ENCODE results near the gene LRPAP1. TPM values are rescaled to one million over a fixed set of nuclear protein-coding genes. Genes with fewer than 3 reads are reported as not detected.

The LRPAP1 gene
- total and polyA plus RNA-seq, 5 donors: 207 to 325 (median 308) TPM

DNA sequence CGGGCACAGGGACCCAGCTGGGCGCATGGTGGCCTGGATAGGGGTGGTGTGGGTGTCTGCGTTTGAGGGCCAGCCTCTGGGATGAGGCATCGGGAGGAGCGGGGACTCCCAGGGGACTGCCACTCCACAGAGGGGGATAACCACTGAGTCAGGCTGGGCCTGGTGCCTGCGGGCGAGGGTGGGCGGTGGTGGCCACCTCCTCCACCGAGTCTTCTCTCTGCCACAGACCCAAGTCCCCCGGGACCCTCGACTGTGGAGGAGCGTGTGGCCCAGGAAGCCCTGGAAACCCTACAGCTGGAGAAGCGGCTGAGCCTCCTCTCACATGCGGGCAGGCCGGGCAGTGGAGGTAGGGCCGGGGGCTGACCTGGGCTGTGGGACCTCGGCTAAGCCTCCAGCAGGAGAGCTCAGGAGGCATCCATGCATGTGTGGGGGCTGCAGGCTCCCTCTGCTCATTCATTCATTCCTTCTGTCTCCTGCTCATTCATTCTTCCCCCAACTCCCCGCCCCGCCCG is 42.7 kb downstream of the LRPAP1 start:
- no peak overlapping the region for H3K27ac ChIP-seq (ENCODE audit: low read length)
- ATAC-seq: no peak
- intact Hi-C loops (cut with DNase I): no loop called here
- H3K4me1 ChIP-seq (ENCODE audit: control insufficient read depth, insufficient read depth, low read length): peaks cover 3% of the 10 kb centered on the region
- peak in 1 of 3 donors; percentile 54 for DNase-seq
- H3K4me3 ChIP-seq (ENCODE audit: low read length): no peak overlapping the region
- 58% methylated on average over 20 of the region's 20 CpGs for WGBS
- no peaks in the 10 kb centered on the region for H3K9me3 ChIP-seq (ENCODE audit: control insufficient read depth, low read length)
- no peaks in the 10 kb centered on the region for H3K27me3 ChIP-seq (ENCODE audit: control insufficient read depth, insufficient read depth)

DNA sequence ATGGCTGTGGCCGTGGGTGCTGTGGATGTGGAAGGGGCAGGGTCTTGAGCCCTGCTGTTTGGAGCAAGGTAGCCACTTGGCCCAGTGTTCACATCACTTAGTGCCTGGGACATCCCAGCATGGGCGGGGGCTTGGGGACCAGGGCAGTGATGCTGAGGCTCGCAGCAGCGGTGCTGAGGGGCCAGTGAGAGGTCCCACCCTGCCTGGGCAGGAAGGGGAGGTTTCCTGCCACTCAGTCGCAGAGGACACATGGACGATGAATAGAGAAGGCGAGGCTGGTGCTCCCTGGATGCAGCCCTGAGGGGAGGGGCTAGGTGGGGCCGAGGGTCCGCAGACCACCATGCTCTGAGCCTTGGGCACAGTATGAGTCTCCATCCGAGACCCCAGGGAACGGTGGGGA is 43.4 kb downstream of the LRPAP1 start:
- no peaks in the 10 kb centered on the region for H3K27me3 ChIP-seq (ENCODE audit: control insufficient read depth, insufficient read depth)
- H3K4me3 ChIP-seq (ENCODE audit: low read length): no peak overlapping the region
- peaks cover 3% of the 10 kb centered on the region for H3K4me1 ChIP-seq (ENCODE audit: control insufficient read depth, insufficient read depth, low read length)
- DNase-seq (peak in 1 of 3 donors; percentile 27), ATAC-seq (no peak)
- H3K27ac ChIP-seq (ENCODE audit: low read length): no peak overlapping the region
- WGBS: 45% methylated on average over 11 of the region's 11 CpGs
- intact Hi-C loops (cut with DNase I): no loop called here
- no peaks in the 10 kb centered on the region for H3K9me3 ChIP-seq (ENCODE audit: control insufficient read depth, low read length)

DNA sequence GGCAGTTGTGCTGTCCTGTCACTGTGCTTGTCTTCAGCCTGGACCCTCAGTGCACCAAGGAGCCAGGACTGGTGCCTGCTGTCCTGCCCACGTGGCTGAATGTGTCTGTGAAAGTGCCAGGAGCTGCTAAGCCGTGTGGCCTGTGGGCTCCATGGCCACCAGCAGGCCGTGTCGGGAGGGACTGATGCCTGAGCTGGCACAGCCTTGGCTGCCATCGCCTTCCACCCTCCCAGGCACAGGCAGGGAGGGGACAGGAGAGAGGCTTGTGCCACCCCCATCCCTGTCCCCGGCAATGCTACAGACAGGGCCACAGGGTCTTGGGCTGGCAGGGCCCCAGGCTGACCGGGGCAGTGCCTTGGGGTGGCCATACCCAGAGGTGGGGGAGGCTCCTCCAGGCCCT is 44.4 kb downstream of the LRPAP1 start:
- DNase-seq: peak in 1 of 3 donors; percentile 47
- intact Hi-C loops (cut with DNase I): no loop called here
- Histone ChIP-seq H3K4me3 (ENCODE audit: low read length) (no peak overlapping the region), H3K27me3 (ENCODE audit: control insufficient read depth, insufficient read depth) (no peaks in the 10 kb centered on the region), H3K27ac (ENCODE audit: low read length) (no peak overlapping the region), H3K9me3 (ENCODE audit: control insufficient read depth, low read length) (no peaks in the 10 kb centered on the region), H3K4me1 (ENCODE audit: control insufficient read depth, insufficient read depth, low read length) (peaks cover 3% of the 10 kb centered on the region)
- no peak for ATAC-seq
- 56% methylated on average over 7 of the region's 7 CpGs for WGBS

DNA sequence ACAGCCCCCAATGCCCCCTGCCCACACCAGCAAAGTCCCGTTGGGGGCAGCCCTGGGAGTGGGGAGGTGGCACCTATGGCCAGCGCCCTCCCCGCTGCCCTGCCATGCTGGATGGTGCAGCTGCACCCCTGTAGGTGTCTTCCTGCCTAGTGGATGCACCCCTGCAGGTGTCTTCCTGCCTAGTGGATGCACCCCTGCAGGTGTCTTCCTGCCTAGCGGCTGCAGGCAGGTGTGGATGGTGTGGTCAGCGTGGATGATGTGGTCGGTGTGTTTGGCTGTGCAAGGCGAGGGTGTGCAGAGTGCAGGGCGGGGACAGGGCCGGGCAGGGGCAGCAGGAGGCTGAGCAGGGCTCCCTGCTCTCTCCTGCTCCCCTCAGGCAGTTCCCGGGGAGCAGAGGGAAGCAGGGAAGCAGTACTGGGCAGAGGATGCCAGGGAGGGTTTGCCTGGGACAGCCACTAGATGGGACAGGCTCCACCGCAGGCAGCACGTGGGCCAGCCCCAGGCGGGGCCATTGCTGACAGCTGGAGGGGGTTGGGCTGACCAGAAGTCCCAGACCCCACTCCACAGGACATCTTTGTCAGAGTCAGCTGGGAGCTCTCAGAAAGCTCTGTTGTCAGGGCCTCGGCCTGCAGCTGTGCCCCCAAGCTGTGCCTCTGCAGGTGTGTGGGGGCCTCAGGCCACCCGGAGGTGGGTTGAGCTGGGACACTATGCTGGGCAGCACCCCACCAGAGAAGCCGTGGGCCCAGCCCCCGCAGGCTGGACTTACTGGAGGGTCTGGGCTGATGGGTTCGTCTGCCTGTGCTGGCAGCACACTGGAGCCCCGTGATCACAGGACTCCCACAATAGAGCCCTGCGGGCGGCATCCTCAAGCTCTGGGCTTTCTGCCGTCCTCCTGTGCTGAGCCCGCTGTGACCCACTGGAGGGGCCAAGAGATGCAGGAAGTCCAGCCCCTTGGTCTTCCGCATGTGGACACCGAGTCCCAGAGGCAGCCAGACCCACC is 45.4 kb downstream of the LRPAP1 start:
- intact Hi-C loops (cut with DNase I): no loop called here
- H3K9me3 ChIP-seq (ENCODE audit: control insufficient read depth, low read length): no peaks in the 10 kb centered on the region
- WGBS: 59% methylated on average over 25 of the region's 25 CpGs
- DNase-seq (peak in 1 of 3 donors; percentile 65), ATAC-seq (no peak)
- no peak overlapping the region for H3K4me3 ChIP-seq (ENCODE audit: low read length)
- H3K4me1 ChIP-seq (ENCODE audit: control insufficient read depth, insufficient read depth, low read length): peaks cover 3% of the 10 kb centered on the region
- H3K27ac ChIP-seq (ENCODE audit: low read length): no peak overlapping the region
- H3K27me3 ChIP-seq (ENCODE audit: control insufficient read depth, insufficient read depth): no peaks in the 10 kb centered on the region

DNA sequence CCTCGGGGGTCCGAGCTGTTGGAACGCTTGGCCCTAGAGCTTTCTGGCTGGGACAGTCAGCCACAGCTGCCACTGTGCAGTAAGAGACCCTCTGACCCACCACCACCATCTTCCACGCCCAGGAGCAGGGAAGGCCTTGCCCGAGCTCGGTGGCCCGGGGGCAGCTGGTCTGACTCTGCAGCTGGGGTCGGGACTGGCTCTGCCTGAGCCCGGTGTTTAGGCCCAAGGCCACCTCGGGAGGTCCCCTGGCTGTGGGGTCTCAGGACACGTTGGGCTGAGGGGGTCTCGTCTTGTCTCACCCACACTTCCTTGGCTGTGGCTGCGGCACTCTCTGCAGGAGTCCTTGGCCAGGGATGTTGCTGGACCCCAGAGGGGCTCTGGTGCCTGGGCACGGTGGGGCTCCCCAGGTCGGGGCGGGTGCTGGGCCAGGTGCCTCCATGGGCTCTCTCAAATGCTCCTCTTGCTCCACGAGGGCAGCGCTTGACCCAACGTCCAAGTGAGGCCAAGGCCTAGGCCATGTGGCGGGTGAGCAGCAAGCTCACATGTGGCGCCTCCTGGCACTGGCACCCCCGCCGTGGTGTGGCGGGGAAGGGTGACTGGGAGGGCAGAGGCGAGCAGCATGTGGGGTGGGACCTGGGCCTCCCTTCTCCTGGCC is 46.2 kb downstream of the LRPAP1 start:
- Histone ChIP-seq H3K4me1 (ENCODE audit: control insufficient read depth, insufficient read depth, low read length) (peaks cover 3% of the 10 kb centered on the region), H3K27ac (ENCODE audit: low read length) (no peak overlapping the region), H3K9me3 (ENCODE audit: control insufficient read depth, low read length) (no peaks in the 10 kb centered on the region), H3K4me3 (ENCODE audit: low read length) (no peak overlapping the region), H3K27me3 (ENCODE audit: control insufficient read depth, insufficient read depth) (no peaks in the 10 kb centered on the region)
- intact Hi-C loops (cut with DNase I): no loop called here
- ATAC-seq (no peak), DNase-seq (peak in 1 of 3 donors; percentile 62)
- 88% methylated on average over 25 of the region's 25 CpGs for WGBS

DNA sequence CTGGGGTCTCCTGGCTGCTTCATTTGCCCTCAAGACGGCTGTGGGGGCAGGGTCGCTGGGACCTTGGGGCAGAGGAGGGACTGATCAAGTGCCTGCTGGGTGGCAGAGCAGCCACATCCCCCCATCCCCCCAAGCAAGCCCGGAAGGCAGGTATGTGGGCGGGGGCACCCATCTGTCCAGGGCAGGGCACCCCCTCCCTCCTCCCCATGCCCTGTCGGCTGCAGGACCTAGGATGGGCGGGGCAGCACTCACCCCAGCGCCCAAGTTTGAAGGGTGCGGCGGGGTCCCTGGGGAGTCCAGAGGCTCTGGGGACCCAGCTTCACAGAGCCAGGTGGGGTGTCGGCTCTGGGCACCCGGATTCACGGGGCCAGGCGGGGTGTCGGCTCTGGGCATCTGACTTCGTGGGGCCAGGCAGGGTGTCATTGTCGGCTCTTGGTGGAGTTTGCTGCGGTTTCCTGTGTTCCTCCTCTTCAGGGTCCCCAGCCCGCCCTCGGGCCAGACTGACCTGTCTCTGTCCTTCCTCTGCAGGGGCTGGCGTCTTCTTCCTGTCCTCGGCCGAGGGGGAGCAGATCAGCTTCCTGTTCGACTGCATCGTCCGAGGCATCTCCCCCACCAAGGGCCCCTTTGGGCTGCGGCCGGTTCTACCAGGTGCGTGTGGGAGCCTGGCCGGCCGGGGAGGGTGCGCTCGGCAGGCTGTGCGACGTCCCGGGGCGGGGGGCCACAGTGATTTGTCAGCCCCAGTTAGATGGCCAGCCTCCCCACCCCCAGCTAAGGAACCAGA is 47.0 kb downstream of the LRPAP1 start:
- peak in 2 of 3 donors; percentile 53 to 62 for DNase-seq
- WGBS: 37% methylated on average over 36 of the region's 36 CpGs
- intact Hi-C loops (cut with DNase I): no loop called here
- Histone ChIP-seq H3K4me1 (ENCODE audit: control insufficient read depth, insufficient read depth, low read length) (peaks cover 5% of the 10 kb centered on the region), H3K27me3 (ENCODE audit: control insufficient read depth, insufficient read depth) (no peaks in the 10 kb centered on the region), H3K27ac (ENCODE audit: low read length) (peak overlapping the region; percentile 16), H3K9me3 (ENCODE audit: control insufficient read depth, low read length) (no peaks in the 10 kb centered on the region), H3K4me3 (ENCODE audit: low read length) (no peak overlapping the region)
- ATAC-seq: no peak

DNA sequence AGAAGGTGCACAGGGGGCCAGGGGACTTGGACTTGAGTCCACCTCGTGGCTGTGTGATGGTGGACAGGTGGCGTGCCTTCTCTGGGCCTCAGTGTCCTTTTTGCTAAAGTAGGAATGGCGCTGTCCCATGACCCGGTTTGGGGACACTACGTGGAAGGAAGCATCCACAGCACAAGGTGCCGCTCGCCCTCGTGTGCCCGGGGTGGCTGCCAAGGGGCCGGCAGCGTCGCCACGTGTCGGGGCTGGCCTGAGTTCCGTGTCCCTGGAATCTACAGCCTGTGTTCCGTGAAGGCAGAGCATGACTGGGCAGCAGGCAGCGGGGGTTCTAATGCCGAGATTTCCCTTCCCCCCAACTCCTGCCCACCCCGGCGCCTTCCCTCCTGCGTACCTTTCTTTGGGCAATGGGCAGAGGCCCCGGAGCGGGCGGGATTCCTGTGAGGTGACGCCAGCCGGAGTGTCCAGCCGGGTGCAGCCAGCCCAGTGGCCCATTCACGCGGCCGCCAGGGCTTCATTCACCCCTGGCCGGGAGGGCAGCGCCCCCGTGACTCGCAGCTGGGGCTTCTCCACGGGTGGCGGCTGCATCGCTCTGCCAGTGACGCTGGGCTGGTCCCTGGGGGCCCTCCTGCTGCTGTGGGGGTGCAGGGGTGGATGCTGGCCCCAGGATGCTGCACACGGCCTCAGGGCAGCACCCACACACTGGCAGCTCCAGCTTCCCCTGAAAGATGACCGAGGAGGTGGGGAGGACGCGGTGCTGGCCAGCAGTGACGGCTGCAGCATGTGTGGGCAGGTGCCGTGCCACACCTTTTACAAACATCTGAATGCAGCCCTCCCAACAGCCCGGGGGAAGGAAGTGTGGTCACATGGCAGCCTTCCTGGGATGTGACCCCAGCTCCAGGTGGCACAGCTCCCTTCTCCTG is 47.9 kb downstream of the LRPAP1 start:
- WGBS: 44% methylated on average over 45 of the region's 45 CpGs
- H3K4me3 ChIP-seq (ENCODE audit: low read length): no peak overlapping the region
- intact Hi-C loops (cut with DNase I): no loop called here
- ATAC-seq: peak; percentile 57 to 66
- no peaks in the 10 kb centered on the region for H3K9me3 ChIP-seq (ENCODE audit: control insufficient read depth, low read length)
- H3K4me1 ChIP-seq (ENCODE audit: control insufficient read depth, insufficient read depth, low read length): peaks cover 5% of the 10 kb centered on the region
- H3K27me3 ChIP-seq (ENCODE audit: control insufficient read depth, insufficient read depth): no peaks in the 10 kb centered on the region
- peak; percentile 69 to 89 (median 88) for DNase-seq
- peak overlapping the region; percentile 90 for H3K27ac ChIP-seq (ENCODE audit: low read length)

DNA sequence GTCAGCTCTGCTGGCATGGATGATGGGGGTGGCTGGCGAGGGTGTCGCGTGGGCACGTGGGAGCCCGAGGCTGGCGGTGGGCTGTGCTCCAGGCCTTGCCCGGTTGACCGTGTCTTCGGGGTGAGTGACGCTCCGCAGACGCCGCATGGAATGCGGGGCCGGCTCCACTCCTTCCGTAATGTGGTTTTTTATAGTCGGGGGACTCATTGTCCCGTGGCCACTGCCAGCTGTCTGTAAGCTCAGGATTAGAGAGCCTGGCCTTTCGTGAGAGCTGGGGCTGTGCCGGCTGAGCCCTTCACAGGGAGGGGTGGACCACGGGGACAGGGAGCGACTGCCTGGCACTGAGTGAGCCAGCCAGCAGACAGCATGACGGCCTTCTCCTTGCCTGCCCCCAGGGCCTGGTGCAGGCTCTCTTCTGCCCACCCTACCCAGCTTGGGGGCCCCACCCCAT is 48.7 kb downstream of the LRPAP1 start:
- Histone ChIP-seq H3K9me3 (ENCODE audit: control insufficient read depth, low read length) (no peaks in the 10 kb centered on the region), H3K27me3 (ENCODE audit: control insufficient read depth, insufficient read depth) (no peaks in the 10 kb centered on the region), H3K4me1 (ENCODE audit: control insufficient read depth, insufficient read depth, low read length) (peaks cover 5% of the 10 kb centered on the region), H3K4me3 (ENCODE audit: low read length) (no peak overlapping the region), H3K27ac (ENCODE audit: low read length) (peak overlapping the region; percentile 90)
- DNase-seq (peak; percentile 71 to 89 (median 87)), ATAC-seq (peak; percentile 72 to 75)
- 23% methylated on average over 23 of the region's 23 CpGs for WGBS
- intact Hi-C loops (cut with DNase I): no loop called here

DNA sequence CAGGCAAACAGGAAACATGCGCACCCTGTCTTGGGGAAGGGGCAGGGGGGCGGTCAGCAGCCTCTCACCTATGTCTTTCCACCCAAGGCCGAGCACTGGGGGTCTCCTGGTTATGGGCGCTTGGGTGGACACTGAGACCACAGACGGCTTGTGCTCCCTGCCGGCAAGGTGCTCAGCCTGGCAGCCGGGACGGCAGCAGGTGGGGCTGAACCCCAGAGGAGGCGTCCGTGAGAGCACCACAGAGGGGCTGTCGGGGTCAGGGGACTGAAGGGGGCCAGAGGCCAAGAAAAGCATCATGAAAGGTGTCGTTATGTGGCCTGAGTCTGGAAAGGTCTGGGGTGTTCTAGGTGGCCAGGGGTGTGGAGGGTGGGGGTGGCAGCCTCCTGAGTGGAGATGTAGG is 49.5 kb downstream of the LRPAP1 start:
- H3K27ac ChIP-seq (ENCODE audit: low read length): peak overlapping the region; percentile 88
- no peaks in the 10 kb centered on the region for H3K9me3 ChIP-seq (ENCODE audit: control insufficient read depth, low read length)
- DNase-seq (peak in 2 of 3 donors; percentile 29 to 44), ATAC-seq (no peak)
- H3K4me3 ChIP-seq (ENCODE audit: low read length): no peak overlapping the region
- intact Hi-C loops (cut with DNase I): no loop called here
- 85% methylated on average over 12 of the region's 12 CpGs for WGBS
- peaks cover 5% of the 10 kb centered on the region for H3K4me1 ChIP-seq (ENCODE audit: control insufficient read depth, insufficient read depth, low read length)
- H3K27me3 ChIP-seq (ENCODE audit: control insufficient read depth, insufficient read depth): no peaks in the 10 kb centered on the region
